IPS DF 6.9 (cell line): Measurements from ENCODE around the gene DMRTC1.
"Not testable (repeated sequence)": the region's sequence is repeated elsewhere in the genome, so short reads cannot be mapped to it uniquely, and the experiment has no call there.

Experiments
- DNase-seq: peaks from one replicate; pipeline ENCODE4 v3.0.0-alpha.2; 2013; ENCODE audit warnings: low read depth, low spot score
- H3K27ac ChIP-seq: one replicate; pipeline ENCODE4 v1.5.1; 2013; ENCODE audit warnings: low read length, control low read depth
- H3K27me3 ChIP-seq: 2 replicates; pipeline ENCODE4 v1.6.1; 2013; ENCODE audit warnings: mild to moderate bottlenecking, low read length; ENCODE audit not compliant: control insufficient read depth, insufficient read depth
- H3K36me3 ChIP-seq: 2 replicates; pipeline ENCODE4 v1.6.1; 2013; ENCODE audit warnings: low read length; ENCODE audit not compliant: control insufficient read depth, insufficient read depth
- H3K4me1 ChIP-seq: 2 replicates; pipeline ENCODE4 v1.6.1; 2013; ENCODE audit warnings: low read length; ENCODE audit not compliant: control insufficient read depth, insufficient read depth
- H3K4me3 ChIP-seq: 2 replicates; pipeline ENCODE4 v1.5.1; 2013; ENCODE audit warnings: mild to moderate bottlenecking, low read length
- H3K9me3 ChIP-seq: 2 replicates; pipeline ENCODE4 v1.6.1; 2013; ENCODE audit warnings: low read length, inconsistent platforms; ENCODE audit not compliant: control insufficient read depth, insufficient read depth
- WGBS: extraction: QIAGEN DNeasy Blood & Tissue Kit; methylation state at CpG from one replicate; pipeline ENCODE4 v1.1.7; 2013; ENCODE audit warnings: mixed read lengths, missing lambda C conversion rate; ENCODE audit not compliant: insufficient read length, insufficient coverage; 5-methylcytosine and 5-hydroxymethylcytosine counted together

Gene DMRTC1, protein sequence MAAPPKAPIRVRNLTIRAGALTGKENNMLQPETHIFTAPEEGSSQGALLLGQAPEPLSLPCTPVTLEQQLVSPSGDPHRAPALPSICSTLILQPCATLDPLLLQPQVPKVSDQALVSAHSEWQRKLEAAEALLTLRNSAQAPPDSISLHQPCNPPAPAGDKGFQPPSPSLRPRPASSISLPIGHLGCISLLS

DNA sequence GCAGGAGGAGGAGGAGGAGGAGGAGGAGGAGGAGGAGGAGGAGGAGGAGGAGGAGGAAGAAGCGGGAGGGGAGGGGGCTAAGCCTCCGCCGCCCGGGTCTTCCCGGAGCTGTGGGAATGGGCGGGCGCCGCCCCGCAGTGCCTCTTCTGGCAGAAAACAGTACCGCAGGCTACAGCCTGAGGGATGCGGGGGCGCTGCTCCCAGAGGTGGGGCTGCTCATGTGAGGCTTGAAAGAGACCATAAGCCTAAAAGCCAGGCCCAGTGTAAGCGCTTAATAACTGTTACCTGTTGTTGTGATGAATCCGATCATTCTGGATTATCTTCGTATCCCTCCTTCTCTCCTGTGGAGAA is at the start of gene DMRTC1:
DMRTC1 (minus strand) TSS at position 19 of the 351 bp plus-strand sequence. CDS start 68,143 bp downstream, outside the sequence.
- not testable (repeated sequence) for H3K27ac ChIP-seq

DNA sequence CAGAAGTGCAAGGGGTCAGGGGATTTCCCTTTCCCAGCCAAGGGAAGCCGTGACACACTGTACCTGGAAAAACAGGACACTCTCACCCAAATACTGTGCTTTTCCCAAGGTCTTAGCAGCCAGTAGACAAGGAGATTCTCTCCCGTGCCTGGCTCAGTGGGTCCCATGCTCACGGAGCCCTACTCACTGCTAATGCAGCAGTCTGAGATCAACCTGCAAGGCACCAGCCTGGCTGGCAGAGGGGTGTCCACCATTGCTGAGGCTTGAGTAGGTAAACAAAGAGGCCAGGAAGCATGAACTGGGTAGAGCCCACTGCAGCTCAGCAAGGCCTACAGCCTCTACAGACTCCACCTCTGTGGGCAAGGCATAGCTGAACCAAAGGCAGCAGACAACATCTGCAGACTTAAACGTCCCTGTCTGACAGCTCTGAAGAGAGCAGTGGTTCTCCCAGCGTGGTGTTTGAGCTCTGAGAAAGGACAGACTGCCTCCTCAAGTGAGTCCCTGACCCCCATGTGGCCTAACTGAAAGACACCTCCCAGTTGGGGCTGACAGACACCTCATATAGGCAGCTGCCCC is 37.3 kb upstream of the DMRTC1 start:
- H3K36me3 ChIP-seq, H3K4me3 ChIP-seq, H3K27me3 ChIP-seq, H3K9me3 ChIP-seq, H3K27ac ChIP-seq, DNase-seq, H3K4me1 ChIP-seq: not testable (repeated sequence)
- WGBS: no CpG with 5 or more reads among the region's 5 CpGs

More for the DNA sequence above, at the start of gene DMRTC1:
- DNase-seq, H3K27me3 ChIP-seq, H3K9me3 ChIP-seq, H3K4me1 ChIP-seq, H3K36me3 ChIP-seq, H3K4me3 ChIP-seq: not testable (repeated sequence)
- WGBS: no CpG with 5 or more reads among the region's 15 CpGs

DNA sequence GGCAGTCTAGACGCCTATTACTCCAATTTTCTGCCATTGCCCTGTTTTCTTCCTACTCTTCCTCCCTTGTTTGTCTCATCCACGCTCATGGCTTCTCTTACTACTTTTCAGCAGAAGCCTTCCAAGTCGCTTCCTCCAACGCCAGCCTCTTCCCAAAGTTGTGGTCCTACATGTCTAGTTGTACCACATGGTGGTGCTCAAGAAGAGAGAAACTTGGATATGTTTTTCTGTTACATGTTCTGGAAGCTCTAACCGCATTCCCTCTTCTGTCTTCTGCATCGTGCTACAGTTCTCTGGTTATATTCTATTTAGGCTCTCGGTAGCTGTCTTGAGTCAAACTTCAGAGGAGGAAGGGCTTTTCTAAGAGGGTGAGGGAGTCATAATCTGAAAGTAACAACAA is 31.2 kb upstream of the DMRTC1 start:
- H3K27me3 ChIP-seq, H3K9me3 ChIP-seq, H3K4me1 ChIP-seq, H3K4me3 ChIP-seq, DNase-seq, H3K36me3 ChIP-seq, H3K27ac ChIP-seq: not testable (repeated sequence)
- WGBS: no CpG with 5 or more reads among the region's 7 CpGs

DNA sequence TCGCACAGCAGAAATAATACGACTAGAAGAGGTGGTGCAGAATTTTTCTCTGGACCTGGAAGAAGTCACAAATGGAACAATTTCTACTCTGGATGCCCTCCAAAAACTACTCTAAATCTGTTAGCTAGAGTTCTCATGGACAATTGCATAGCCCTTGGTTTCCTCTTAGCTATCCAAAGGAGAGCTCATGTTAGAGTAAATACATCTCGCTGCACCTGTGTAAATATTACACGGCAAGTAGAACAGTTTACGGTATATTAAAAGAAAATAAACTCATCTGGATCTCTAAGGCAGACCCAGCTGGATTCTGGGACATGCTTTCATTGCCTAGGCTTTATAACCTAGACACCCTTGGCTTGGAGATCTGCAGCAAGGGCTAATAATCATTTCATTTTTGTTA is 28.2 kb upstream of the DMRTC1 start:
- not testable (repeated sequence) for H3K36me3 ChIP-seq
- WGBS: no CpG with 5 or more reads among the region's 5 CpGs

DNA sequence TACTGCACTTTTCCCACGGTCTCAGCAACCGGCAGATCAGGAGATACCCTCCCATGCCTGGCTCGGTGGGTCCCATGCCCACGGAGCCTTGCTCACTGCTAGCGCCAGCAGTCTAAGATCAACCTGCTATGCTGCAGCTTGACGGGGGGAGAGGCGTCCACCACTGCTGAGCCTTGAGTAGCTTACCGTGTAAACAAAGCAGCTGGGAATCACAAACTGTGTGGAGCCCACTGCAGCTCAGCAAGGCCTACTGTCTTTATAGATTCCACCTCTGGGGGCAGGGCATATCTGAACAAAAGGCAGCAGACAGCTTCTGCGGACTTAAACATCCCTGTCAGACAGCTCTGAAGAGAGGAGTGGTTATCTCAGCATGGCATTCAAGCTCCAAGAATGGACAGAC is 16.3 kb upstream of the DMRTC1 start:
- H3K27me3 ChIP-seq, H3K4me3 ChIP-seq, DNase-seq, H3K27ac ChIP-seq, H3K9me3 ChIP-seq, H3K4me1 ChIP-seq, H3K36me3 ChIP-seq: not testable (repeated sequence)
- no CpG with 5 or more reads among the region's 9 CpGs for WGBS

More for the DNA sequence above, 28.2 kb upstream of the DMRTC1 start:
- not testable (repeated sequence) for H3K27me3 ChIP-seq, H3K9me3 ChIP-seq, H3K27ac ChIP-seq, H3K4me1 ChIP-seq, H3K4me3 ChIP-seq, DNase-seq

DNA sequence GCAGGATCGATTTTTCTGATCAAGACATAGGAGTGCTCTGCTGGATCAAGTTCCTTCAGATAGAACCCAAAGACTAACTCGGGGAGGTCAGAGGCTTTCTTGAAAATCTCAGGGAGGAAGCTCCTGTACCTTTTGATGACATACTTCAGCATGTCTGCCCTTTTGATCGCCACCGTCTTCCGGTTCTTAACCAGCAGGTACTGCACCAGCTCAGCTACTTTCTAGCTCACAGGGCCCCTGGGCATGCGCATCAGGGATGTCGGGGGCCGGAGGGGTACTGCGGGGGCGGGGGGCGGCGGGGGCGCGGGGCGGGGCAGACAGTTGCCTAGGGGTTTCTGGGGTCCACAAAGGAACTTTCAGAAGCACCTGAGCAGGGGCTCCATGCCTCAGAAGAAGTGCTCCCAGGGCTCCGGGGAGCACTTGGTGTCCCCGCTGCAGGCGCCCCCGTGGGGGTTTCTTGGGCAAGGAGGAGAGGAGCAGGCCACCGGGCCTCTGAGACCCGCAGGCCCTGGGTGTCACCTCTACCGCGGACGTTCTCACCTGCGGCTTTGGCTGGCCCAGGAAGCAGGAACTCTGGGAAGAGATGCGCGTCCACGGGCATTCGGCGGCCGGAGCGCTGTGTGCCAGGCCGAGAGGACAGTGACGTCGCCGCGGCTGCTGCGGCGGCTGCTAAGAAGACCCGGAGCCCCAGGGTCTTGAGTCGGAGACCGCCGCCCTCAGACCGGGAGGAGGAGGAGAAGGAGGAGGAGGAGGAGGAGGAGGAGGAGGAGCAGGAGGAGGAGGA is 410 bp downstream of the DMRTC1 start:
- DNase-seq, H3K9me3 ChIP-seq, H3K4me1 ChIP-seq, H3K4me3 ChIP-seq, H3K36me3 ChIP-seq, H3K27ac ChIP-seq, H3K27me3 ChIP-seq: not testable (repeated sequence)
- WGBS: no CpG with 5 or more reads among the region's 44 CpGs

DNA sequence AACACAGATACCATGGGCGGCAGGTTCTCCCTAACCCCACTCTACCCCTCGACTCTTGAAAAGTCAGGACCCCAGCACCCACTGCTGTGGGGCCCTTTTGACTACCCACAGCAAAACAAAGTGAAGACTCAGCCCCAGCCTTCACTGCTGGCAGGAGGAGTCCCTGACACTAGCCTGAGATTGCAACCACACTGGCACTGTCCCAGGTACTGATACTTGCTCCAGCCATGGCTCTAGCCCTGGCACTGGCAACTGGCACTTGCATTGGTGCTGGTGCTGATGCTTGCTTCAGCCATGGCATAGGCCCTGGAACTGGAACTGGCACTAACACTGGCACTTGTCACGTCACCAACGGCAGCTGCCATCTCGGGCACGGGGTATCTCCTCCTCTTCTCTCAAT is 1.4 kb downstream of the DMRTC1 start:
- H3K4me3 ChIP-seq, H3K27ac ChIP-seq, DNase-seq, H3K36me3 ChIP-seq, H3K27me3 ChIP-seq, H3K9me3 ChIP-seq, H3K4me1 ChIP-seq: not testable (repeated sequence)
- WGBS: no CpG with 5 or more reads among the region's 6 CpGs

DNA sequence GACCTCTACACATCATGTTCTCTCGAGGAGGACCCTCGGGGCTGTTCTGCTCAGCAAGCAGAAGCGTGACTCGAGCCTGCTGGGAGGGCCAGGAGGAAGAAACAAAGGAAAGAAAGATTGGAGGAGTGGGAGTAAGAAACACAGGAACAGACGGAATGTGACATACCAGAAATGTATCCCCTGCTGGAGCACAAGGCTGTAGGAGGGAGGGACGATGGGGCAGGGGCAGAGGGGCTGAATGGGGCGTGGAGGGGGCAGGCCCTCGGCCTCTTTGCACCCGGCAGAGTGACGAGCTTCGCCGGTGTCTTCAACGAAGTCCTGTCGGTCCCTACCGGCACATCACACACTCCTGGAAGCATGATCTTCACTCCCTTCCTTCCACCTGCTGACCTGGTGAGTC is 5.7 kb downstream of the DMRTC1 start, which contains the start of gene FAM236A:
FAM236A (plus strand) TSS at position 301 of the 400 bp plus-strand sequence; CDS start at position 358, 57 bp downstream.
- H3K9me3 ChIP-seq, H3K36me3 ChIP-seq, H3K4me1 ChIP-seq, DNase-seq, H3K27ac ChIP-seq, H3K4me3 ChIP-seq, H3K27me3 ChIP-seq: not testable (repeated sequence)
- WGBS: no CpG with 5 or more reads among the region's 15 CpGs

DNA sequence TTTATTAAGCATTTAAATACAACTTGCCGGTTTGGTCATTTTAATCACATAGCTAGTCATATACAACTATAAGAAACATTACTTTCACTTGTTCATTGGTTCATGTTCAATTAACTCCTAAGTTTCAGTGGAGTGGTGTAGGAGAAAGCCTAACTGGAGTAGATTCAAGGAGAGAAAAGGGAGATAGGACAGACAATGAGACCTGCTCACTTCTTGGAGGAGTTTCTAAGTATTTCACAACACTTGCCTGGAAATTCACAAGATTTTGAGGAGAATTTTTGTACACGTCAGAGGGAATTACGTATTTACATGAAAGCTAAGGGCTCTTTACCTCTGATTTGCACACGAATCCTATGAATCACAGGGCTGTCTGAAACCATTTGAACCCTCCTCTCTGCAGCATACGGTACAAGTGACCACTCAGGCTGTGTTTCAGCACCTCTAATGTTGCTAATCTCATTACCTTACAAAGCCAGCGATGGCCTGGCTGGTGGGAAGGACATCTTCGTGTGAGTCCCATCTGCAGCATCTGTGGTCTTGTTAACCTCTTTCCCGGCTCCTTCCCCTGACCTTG is 6.7 kb downstream of the DMRTC1 start:
- H3K27me3 ChIP-seq, H3K9me3 ChIP-seq, H3K36me3 ChIP-seq, H3K27ac ChIP-seq, DNase-seq, H3K4me1 ChIP-seq, H3K4me3 ChIP-seq: not testable (repeated sequence)
- WGBS: no CpG with 5 or more reads among the region's 8 CpGs

DNA sequence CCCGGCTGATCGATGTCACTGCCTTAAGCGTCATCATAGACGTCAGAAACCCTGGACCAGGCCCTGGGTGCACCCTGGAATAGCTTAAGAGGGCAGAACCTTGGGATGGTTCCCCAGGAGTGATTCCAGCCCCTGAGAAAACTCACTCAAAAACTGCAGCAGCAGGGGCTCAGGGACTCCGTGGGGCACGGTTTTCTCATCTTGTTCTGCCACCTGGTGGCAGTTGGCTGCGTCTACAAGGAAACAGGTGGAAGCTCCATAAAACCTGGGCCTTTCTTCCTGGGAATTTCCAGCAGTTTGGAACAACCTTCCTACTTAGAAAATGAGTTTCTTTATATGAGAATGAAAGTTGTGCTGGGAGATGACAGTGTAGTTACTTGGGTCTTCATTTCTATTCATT is 7.2 kb downstream of the DMRTC1 start:
- no CpG with 5 or more reads among the region's 7 CpGs for WGBS
- DNase-seq, H3K27ac ChIP-seq, H3K9me3 ChIP-seq, H3K4me3 ChIP-seq, H3K36me3 ChIP-seq, H3K4me1 ChIP-seq, H3K27me3 ChIP-seq: not testable (repeated sequence)
